ENCODE results near the gene ROBO1. TPM values are rescaled to one million over a fixed set of nuclear protein-coding genes. Genes with fewer than 3 reads are reported as not detected.

The ROBO1 gene
- total RNA-seq, 1 experiment from 2014 or later = 67.6 TPM

DNA sequence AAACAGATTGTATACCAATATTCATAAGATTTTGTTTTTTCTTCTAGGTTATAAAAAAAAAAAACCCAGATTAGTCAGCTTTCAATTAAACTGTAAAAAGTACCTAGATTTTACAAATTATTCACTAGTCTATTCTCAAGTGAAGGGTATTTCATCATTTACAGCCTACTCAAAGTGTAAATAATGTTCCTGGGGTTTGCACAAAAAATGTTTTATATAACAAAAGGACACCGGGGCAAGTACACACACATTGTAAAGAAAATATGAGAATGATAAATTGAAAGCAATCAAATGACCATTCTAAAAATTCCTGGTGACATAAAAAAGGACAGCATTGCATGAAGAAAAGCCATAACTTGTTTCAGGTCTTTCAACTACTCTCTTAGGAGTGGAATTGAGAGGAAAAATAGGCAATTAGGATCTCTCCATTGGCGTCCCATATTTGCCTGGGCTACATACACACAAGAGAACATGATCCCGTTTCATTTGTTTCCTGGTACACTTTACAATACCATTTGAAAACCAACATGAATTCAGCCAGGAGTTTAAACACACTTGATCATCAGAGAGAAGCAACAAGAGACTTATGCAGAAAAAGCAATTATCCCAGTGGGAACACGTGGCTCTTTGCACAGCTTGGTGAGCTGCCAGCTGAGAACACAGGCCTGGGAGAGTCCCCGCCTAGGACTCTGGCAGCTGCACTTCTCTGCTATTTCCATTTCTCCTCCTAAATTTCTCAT is 1039.2 kb downstream of the ROBO1 start:
- DNase-seq (ENCODE audit: low spot score) = peak; percentile 96
- Histone ChIP-seq H3K4me3 (ENCODE audit: low read depth, low read length, poor library complexity, severe bottlenecking) (peak overlapping the region; percentile 14), H3K27me3 (replicated peaks; ENCODE audit: insufficient read depth, low read depth, low read length, poor library complexity) (no peaks in the 10 kb centered on the region), H3K36me3 (ENCODE audit: insufficient read depth, low read length, poor library complexity, severe bottlenecking) (no peaks in the 10 kb centered on the region), H3K27ac (ENCODE audit: low read depth, low read length, poor library complexity, severe bottlenecking) (peak overlapping the region; percentile 33), H3K4me1 (ENCODE audit: insufficient read depth, low read length, poor library complexity, severe bottlenecking) (peaks cover 76% of the 10 kb centered on the region), H3K9me3 (ENCODE audit: low read depth, low read length, poor library complexity, severe bottlenecking) (no peaks in the 10 kb centered on the region)
- intact Hi-C loops (cut with micrococcal nuclease; ENCODE audit: unreplicated experiment) = loop anchor here (5.0 kb wide), 1 partner anchor 289 kb away; no protein-coding TSS in a partner anchor
- no peak for TF ChIP-seq EZH2 (IDR thresholded peaks at IDR 0.05; ENCODE audit: borderline replicate concordance, low read depth, low read length, poor library complexity, severe bottlenecking)
- TF ChIP-seq, protein P1, sequence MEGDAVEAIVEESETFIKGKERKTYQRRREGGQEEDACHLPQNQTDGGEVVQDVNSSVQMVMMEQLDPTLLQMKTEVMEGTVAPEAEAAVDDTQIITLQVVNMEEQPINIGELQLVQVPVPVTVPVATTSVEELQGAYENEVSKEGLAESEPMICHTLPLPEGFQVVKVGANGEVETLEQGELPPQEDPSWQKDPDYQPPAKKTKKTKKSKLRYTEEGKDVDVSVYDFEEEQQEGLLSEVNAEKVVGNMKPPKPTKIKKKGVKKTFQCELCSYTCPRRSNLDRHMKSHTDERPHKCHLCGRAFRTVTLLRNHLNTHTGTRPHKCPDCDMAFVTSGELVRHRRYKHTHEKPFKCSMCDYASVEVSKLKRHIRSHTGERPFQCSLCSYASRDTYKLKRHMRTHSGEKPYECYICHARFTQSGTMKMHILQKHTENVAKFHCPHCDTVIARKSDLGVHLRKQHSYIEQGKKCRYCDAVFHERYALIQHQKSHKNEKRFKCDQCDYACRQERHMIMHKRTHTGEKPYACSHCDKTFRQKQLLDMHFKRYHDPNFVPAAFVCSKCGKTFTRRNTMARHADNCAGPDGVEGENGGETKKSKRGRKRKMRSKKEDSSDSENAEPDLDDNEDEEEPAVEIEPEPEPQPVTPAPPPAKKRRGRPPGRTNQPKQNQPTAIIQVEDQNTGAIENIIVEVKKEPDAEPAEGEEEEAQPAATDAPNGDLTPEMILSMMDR (conservative IDR thresholded peaks at IDR 0.05; ENCODE audit: low read depth, low read length) = no peak
- POLR2A ChIA-PET (ENCODE audit: low non-redundant PET) = no interaction called here
- BruUV-seq (replicated peaks) = no TSS peak
- CTCF ChIA-PET = no interaction called here

DNA sequence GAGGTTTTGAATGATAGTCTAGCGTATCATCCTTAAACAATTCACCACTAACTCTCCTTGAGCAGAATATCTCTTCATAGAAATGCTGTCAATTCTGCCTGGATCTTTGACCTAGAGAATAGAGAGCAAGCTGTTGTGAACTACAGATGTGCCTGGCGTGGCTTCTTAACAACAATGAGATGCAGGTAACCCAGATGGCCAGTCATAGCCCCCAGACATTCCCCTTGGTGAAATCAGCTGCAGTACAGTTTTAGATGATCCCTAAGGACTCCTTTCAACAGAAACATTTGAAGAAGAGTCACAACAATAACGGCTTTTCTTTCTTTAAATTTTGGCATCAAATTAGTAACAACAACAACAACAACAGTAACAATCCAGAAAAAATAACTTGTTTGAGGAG is 1041.3 kb downstream of the ROBO1 start:
- TF ChIP-seq, protein P1 (conservative IDR thresholded peaks at IDR 0.05; ENCODE audit: low read depth, low read length) = no peak
- no peak for TF ChIP-seq EZH2 (IDR thresholded peaks at IDR 0.05; ENCODE audit: borderline replicate concordance, low read depth, low read length, poor library complexity, severe bottlenecking)
- Histone ChIP-seq H3K9me3 (ENCODE audit: low read depth, low read length, poor library complexity, severe bottlenecking) (no peaks in the 10 kb centered on the region), H3K4me3 (ENCODE audit: low read depth, low read length, poor library complexity, severe bottlenecking) (no peak overlapping the region), H3K27me3 (replicated peaks; ENCODE audit: insufficient read depth, low read depth, low read length, poor library complexity) (no peaks in the 10 kb centered on the region), H3K36me3 (ENCODE audit: insufficient read depth, low read length, poor library complexity, severe bottlenecking) (no peaks in the 10 kb centered on the region), H3K4me1 (ENCODE audit: insufficient read depth, low read length, poor library complexity, severe bottlenecking) (peaks cover 64% of the 10 kb centered on the region), H3K27ac (ENCODE audit: low read depth, low read length, poor library complexity, severe bottlenecking) (no peak overlapping the region)
- CTCF ChIA-PET = no interaction called here
- POLR2A ChIA-PET (ENCODE audit: low non-redundant PET) = no interaction called here
- no TSS peak for BruUV-seq (replicated peaks)
- intact Hi-C loops (cut with micrococcal nuclease; ENCODE audit: unreplicated experiment) = loop anchor here (5.0 kb wide), 1 partner anchor 291 kb away; no protein-coding TSS in a partner anchor
- DNase-seq (ENCODE audit: low spot score) = no peak

DNA sequence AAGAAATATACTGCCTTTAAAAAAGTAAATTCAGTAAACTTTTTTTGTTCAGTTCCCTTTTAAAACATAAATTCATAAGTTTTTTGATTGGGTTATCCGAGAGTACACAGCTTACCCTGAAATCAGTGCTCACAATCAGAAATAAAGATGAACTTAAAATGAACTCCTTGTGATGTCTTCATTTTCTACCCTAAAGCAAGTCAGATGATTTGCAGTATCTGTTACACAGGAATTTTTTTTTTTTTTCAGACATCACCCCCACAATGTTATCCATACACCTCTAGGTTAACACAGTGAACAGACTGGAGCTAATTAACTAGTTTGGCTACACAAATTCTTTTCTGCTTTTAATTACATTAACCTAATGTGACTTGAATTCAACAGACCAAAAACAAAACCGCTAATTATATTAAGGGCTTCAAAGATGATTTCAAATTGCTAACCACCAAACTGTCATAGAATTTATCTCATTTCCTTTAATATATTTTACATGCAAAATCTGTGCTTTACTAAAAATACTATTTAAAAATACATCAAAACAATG is 1042.0 kb downstream of the ROBO1 start:
- Histone ChIP-seq H3K36me3 (ENCODE audit: insufficient read depth, low read length, poor library complexity, severe bottlenecking) (no peaks in the 10 kb centered on the region), H3K4me3 (ENCODE audit: low read depth, low read length, poor library complexity, severe bottlenecking) (no peak overlapping the region), H3K27ac (ENCODE audit: low read depth, low read length, poor library complexity, severe bottlenecking) (peak overlapping the region; percentile 32), H3K4me1 (ENCODE audit: insufficient read depth, low read length, poor library complexity, severe bottlenecking) (peaks cover 61% of the 10 kb centered on the region), H3K9me3 (ENCODE audit: low read depth, low read length, poor library complexity, severe bottlenecking) (no peaks in the 10 kb centered on the region), H3K27me3 (replicated peaks; ENCODE audit: insufficient read depth, low read depth, low read length, poor library complexity) (no peaks in the 10 kb centered on the region)
- TF ChIP-seq, protein P1 (conservative IDR thresholded peaks at IDR 0.05; ENCODE audit: low read depth, low read length) = no peak
- TF ChIP-seq EZH2 (IDR thresholded peaks at IDR 0.05; ENCODE audit: borderline replicate concordance, low read depth, low read length, poor library complexity, severe bottlenecking) = no peak
- ChIA-PET POLR2A (ENCODE audit: low non-redundant PET) (no interaction called here), CTCF (no interaction called here)
- DNase-seq (ENCODE audit: low spot score) = no peak
- intact Hi-C loops (cut with micrococcal nuclease; ENCODE audit: unreplicated experiment) = loop anchor here (5.0 kb wide), 1 partner anchor 292 kb away; no protein-coding TSS in a partner anchor
- BruUV-seq (replicated peaks) = no TSS peak

Measured in A673 (cell line).